VCaP (cell line): ENCODE results near the gene RAB11FIP5.
"Not testable (repeated sequence)": the region's sequence is repeated elsewhere in the genome, so short reads cannot be mapped to it uniquely, and the experiment has no call there.

Experiments used
- H3K27ac ChIP-seq: fragments of 450-650 bp; 2 replicates; pipeline ENCODE4 v1.5.1; 2017
- TF ChIP-seq, protein P1 (sequence below): fragments of 450-650 bp; conservative IDR thresholded peaks from 2 replicates; pipeline ENCODE4 v1.5.1; 2017; ENCODE audit warnings: mild to moderate bottlenecking, moderate library complexity

RAB11FIP5 gene

GRCh38 chr2:73131807-73132206, 19.1 kb upstream of the RAB11FIP5 start:
- TF ChIP-seq, protein P1, sequence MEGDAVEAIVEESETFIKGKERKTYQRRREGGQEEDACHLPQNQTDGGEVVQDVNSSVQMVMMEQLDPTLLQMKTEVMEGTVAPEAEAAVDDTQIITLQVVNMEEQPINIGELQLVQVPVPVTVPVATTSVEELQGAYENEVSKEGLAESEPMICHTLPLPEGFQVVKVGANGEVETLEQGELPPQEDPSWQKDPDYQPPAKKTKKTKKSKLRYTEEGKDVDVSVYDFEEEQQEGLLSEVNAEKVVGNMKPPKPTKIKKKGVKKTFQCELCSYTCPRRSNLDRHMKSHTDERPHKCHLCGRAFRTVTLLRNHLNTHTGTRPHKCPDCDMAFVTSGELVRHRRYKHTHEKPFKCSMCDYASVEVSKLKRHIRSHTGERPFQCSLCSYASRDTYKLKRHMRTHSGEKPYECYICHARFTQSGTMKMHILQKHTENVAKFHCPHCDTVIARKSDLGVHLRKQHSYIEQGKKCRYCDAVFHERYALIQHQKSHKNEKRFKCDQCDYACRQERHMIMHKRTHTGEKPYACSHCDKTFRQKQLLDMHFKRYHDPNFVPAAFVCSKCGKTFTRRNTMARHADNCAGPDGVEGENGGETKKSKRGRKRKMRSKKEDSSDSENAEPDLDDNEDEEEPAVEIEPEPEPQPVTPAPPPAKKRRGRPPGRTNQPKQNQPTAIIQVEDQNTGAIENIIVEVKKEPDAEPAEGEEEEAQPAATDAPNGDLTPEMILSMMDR: no peak
- no peak overlapping the region for H3K27ac ChIP-seq

DNA sequence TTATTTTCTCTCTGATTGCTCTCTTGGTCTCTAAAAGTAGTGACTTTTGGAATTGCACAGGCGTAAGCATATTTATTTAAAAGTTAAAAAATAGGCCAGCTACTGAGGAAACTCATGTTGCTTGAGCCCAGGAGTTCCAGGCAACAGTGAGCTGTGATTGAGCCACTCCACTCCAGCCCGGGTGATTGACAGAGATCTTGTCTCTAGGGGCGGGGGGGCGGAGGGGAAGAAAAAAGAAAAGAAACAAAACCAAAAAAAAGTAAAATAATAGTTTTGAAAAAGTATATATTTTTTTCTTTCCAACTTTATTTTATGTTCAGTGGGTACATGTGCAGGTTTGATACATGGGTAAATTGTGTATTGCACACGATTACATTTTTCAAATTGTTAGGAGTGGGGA, 18.0 kb upstream of the RAB11FIP5 start:
- TF ChIP-seq, protein P1: no peak
- H3K27ac ChIP-seq: no peak overlapping the region

- H3K27ac ChIP-seq: no peak overlapping the region
- TF ChIP-seq, protein P1: no peak
These were observed 16.2 kb upstream of the RAB11FIP5 start for GRCh38 chr2:73128841-73129535.

DNA sequence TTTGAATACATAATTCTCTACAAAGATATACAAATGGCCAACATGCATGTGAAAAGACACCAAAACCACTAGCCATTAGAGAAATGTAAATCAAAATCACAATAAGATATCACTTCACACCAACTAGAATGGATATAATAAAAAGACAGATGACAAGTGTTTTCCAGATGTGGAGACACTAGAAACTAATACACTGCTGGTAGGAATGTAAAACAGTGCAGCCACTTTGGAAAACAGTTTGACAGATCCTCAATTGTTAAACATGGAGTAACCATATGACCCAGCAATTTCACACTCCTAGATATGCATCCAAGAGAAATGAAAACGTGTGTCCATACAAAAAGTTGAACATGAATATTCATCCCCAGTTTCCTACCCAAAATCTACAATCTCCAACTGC, 9.8 kb upstream of the RAB11FIP5 start:
- no peak overlapping the region for H3K27ac ChIP-seq
- TF ChIP-seq, protein P1: no peak

DNA sequence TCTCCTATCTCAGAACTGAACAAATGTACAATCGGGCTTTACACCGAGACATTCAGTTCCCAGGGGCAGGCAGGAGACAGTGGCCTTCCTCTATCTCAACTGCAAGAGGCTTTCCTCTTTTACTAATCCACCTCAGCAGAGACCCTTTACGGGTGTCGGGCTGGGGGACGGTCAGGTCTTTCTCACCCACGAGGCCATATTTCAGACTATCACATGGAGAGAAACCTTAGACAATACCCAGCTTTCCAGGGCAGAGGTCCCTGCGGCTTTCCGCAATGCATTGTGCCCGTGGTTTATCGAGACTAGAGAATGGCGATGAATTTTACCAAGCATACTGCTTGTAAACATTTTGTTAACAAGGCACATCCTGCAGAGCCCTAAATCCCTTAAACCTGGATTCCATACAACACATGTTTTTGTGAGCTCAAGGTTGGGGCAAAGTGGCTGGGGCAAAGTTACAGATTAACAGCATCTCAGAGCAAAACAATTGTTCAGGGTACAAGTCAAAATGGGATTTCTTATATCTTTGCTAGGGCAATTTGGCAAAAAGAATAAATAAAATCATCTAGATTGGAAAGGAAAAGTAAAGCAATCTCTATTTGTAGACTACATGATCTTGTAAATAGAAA, 7.0 kb upstream of the RAB11FIP5 start:
- not testable (repeated sequence) for H3K27ac ChIP-seq

- H3K27ac ChIP-seq: no peak overlapping the region
- TF ChIP-seq, protein P1: no peak
These were observed 4.7 kb upstream of the RAB11FIP5 start for GRCh38 chr2:73117441-73117840.

DNA sequence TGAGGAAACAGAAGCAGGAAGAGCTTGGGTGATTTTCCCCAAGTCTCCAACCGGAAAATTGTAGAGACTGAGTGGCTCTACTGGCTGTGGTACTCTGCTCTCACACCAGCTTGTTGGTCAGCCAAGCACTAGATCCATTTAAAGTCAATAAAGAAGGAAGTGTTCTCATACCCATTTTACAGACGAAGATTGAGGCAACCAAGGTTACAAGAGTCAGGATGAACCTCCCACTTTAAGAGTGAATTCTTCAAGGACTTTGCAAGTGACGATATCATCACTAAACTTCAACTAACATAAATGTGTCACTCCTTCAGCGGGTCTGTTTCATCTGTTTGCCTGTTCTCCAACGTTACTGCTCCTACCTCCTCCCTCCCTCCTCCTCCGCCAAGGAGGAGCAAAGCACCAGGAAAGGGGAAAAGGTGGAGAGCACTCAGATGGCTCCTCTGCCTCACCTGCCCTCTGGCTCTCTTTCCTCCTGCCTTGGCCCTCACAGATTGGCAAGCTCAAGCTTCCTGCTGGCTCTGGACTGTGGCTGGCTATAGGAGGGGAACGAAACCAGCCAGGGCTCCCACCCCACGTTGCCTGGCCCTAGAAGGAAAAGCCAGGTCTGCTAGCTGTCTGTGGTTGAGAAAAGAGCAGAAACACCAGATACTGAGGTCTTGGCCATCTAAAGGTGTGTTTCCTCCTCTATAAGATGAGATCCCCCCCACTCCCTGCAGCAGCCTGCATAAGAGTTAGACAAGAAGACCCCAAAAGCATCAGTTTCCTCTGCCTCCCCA, 3.6 kb upstream of the RAB11FIP5 start:
- H3K27ac ChIP-seq: no peak overlapping the region
- TF ChIP-seq, protein P1: no peak
